ENCODE measurements around the gene PSEN1.

PSEN1 gene

GRCh38 chr14:73240816-73241480 lies 104.6 kb downstream of the PSEN1 start:
- TF ChIP-seq CTCF (conservative IDR thresholded peaks at IDR 0.05) = no peak
- no peak overlapping the region for H3K27ac ChIP-seq

DNA sequence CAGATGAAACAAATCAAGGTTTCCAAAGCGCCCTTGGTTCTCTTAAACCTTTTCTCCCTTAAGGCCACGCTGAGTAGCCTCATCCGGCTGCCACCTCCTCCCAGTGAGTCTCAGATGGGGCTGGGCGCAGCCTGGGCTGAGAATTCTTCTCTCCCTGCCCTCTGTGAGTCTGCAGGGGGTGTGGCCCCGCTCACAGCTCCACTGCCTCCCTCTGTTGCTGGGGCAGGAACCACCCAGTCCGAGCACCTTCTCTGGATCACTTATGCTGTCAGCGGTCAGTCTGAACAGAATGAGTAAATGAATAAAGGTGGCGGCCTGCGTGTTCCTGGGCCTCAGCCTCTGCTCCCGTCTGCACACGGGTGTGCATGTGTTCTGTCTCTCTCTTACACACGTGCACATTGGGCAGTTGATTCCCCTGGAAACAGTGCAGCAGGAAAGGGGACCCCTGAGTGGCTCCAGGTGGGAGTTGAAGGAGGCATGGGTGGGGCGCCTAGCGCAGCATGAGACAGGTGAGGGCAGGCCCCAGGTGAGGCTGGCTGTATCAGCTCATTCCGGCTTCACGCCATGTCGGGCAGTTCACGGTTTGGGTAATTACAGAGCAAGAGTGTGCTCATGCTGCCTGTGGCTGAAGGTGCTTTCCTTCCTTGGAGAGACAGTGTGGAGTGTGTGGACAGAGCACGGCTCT lies 105.3 kb downstream of the PSEN1 start:
- no peak for TF ChIP-seq CTCF (conservative IDR thresholded peaks at IDR 0.05)
- no peak overlapping the region for H3K27ac ChIP-seq

- TF ChIP-seq CTCF (conservative IDR thresholded peaks at IDR 0.05) = no peak
- H3K27ac ChIP-seq = no peak overlapping the region
Measured at GRCh38 chr14:73242357-73242901, 106.1 kb downstream of the PSEN1 start.

DNA sequence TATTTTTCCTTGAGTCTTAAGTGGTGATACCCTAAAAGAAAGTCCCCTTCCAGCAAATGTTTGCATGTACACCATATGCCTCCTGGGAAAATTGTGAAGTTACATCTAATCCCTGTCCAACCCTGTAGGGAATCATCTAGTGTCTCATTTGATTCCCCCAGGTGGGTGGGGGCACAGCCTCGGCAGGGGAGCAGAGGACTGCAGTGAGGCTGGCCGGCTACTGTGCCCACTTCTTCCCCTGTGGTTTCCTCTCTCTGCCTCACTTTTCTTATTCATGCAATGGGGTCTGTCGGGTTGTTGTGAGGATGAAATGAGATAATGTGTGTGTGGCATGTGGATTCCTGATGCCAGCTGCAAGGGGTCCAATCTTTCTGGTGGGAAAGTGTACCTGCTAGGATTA lies 107.0 kb downstream of the PSEN1 start:
- no peak for TF ChIP-seq CTCF (conservative IDR thresholded peaks at IDR 0.05)
- no peak overlapping the region for H3K27ac ChIP-seq

DNA sequence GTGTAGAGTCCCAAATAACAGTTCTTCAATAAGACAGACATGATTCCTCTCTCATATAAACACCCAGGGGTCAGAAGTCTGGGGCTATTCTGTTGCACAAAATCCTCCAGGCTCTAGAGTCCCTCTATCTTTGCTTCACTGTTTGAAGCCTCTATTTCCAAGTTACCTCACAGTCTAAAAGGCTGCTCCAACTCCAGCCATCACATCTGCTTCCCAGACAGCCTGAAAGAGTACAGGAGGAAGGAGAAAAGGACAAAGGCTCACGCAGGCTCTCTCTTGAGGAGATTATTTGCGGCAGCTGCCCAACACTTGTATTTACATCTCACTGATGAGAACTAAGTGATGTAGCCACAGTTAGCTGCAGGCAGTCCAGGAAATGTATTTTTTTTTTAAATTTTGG lies 107.4 kb downstream of the PSEN1 start:
- no peak for TF ChIP-seq CTCF (conservative IDR thresholded peaks at IDR 0.05)
- H3K27ac ChIP-seq = no peak overlapping the region

GRCh38 chr14:73244541-73245290 lies 108.4 kb downstream of the PSEN1 start:
- no peak overlapping the region for H3K27ac ChIP-seq
- no peak for TF ChIP-seq CTCF (conservative IDR thresholded peaks at IDR 0.05)

Data from VCaP (cell line).